B cell (primary cell): ENCODE measurements around the gene PDLIM1. TPM values are rescaled to one million over a fixed set of nuclear protein-coding genes. Genes with fewer than 3 reads are reported as not detected.
A peak's percentile ranks its signal among the peaks of the same experiment; 100 is the strongest.

Experiments used
- ATAC-seq: fragments of 200-7000 bp; cut with Tn5 transposase; one replicate; pipeline ENCODE4 v1.10.0; 2021; ENCODE audit warnings: low read depth, mild to moderate bottlenecking, moderate number of reproducible peaks, moderate library complexity
- CTCF ChIA-PET: fragments of 350-600 bp; sonication (Branson Sonifier 250); formaldehyde crosslinking; loops from one replicate; lab custom pipeline; 2021; ENCODE audit warnings: antibody characterized with exemption, inconsistent platforms; lab: Charles Lee
- POLR2A ChIA-PET: fragments of 350-600 bp; sonication (Branson Sonifier 250); formaldehyde crosslinking; loops from one replicate; lab custom pipeline; 2021; ENCODE audit warnings: antibody characterized with exemption; lab: Charles Lee
- DNase-seq: peaks from one replicate; pipeline ENCODE4 v3.0.0; 2013
- H2AFZ ChIP-seq: 2 replicates; pipeline ENCODE4 v1.6.1; 2012; ENCODE audit warnings: mild to moderate bottlenecking, low read depth, low read length; ENCODE audit not compliant: insufficient read depth, poor library complexity, severe bottlenecking
- H3K27ac ChIP-seq, 2 donors: 1 replicate in 1 of 2; 2 replicates in 1 of 2; pipeline ENCODE4 v1.5.1; 2012 to 2013; ENCODE audit warnings: low read length in 2 of 2, mild to moderate bottlenecking in 2 of 2, moderate library complexity in 1 of 2
- H3K27me3 ChIP-seq, 4 experiments: fragments of 200-600 bp in 1 of 4; sonication (generic) in 1 of 4; replicated peaks in 1 of 4; 1 replicate in 2 of 4; 2 replicates in 2 of 4; pipeline versions ENCODE4 v1.6.1 to v1.7.0; 2013 to 2016; ENCODE audit warnings: low read length in 3 of 4, mild to moderate bottlenecking in 2 of 4, mixed read lengths in 1 of 4, moderate library complexity in 1 of 4; ENCODE audit not compliant: insufficient read depth in 4 of 4, control insufficient read depth in 3 of 4; ENCODE audit errors: control extremely low read depth in 1 of 4
- H3K36me3 ChIP-seq, 2 experiments: replicated peaks in 1 of 2; 1 replicate in 1 of 2; 2 replicates in 1 of 2; pipeline versions ENCODE4 v1.6.1 to v1.7.1; 2013; ENCODE audit warnings: low read length in 1 of 2; ENCODE audit not compliant: insufficient read depth in 2 of 2, control insufficient read depth in 1 of 2; ENCODE audit errors: control extremely low read depth in 1 of 2, extremely low read depth in 1 of 2
- H3K4me1 ChIP-seq, 2 donors: fragments of 200-600 bp in 1 of 2; sonication (generic) in 1 of 2; 1 replicate in 1 of 2; 2 replicates in 1 of 2; pipeline versions ENCODE4 v1.5.1 to v1.6.1; 2013 to 2017; ENCODE audit warnings: low read length in 2 of 2; ENCODE audit not compliant: control insufficient read depth in 2 of 2, insufficient read depth in 2 of 2
- H3K4me2 ChIP-seq: replicated peaks from 2 replicates; pipeline ENCODE3; 2012; ENCODE audit warnings: mild to moderate bottlenecking, low read depth, low read length; ENCODE audit not compliant: poor library complexity, severe bottlenecking
- H3K4me3 ChIP-seq, 5 experiments: fragments of 200-600 bp in 1 of 5; sonication (generic) in 1 of 5; 1 replicate in 3 of 5; 2 replicates in 2 of 5; pipeline versions ENCODE4 v1.5.1 to v1.7.0; 2011 to 2016; ENCODE audit warnings: low read length in 4 of 5, mild to moderate bottlenecking in 4 of 5, low read depth in 2 of 5, control low read depth in 1 of 5, moderate library complexity in 1 of 5; ENCODE audit not compliant: insufficient read depth in 1 of 5; ENCODE audit errors: control extremely low read depth in 1 of 5, extremely low read depth in 1 of 5
- H3K79me2 ChIP-seq: fragments of 200-600 bp; sonication (generic); one replicate; pipeline ENCODE4 v1.6.0; 2016; ENCODE audit warnings: low read length; ENCODE audit not compliant: control insufficient read depth, insufficient read depth
- H3K9ac ChIP-seq: fragments of 200-600 bp; sonication (generic); 2 replicates; pipeline ENCODE4 v1.6.1; 2017; ENCODE audit warnings: mild to moderate bottlenecking, low read length, moderate library complexity
- H3K9me3 ChIP-seq, 3 donors: one replicate each; pipeline versions ENCODE4 v1.6.1 to v1.7.1; 2013; ENCODE audit warnings: low read length in 2 of 3; ENCODE audit not compliant: control insufficient read depth in 2 of 3, insufficient read depth in 1 of 3; ENCODE audit errors: control extremely low read depth in 1 of 3
- H4K20me1 ChIP-seq: 2 replicates; pipeline ENCODE4 v1.6.0; 2012; ENCODE audit warnings: mild to moderate bottlenecking, low read length; ENCODE audit not compliant: insufficient read depth, control insufficient read depth, poor library complexity, severe bottlenecking
- H3K27ac Mint-ChIP-seq: one replicate; pipeline ENCODE4 v1.8.0; 2021; ENCODE audit warnings: mixed read lengths
- H3K27me3 Mint-ChIP-seq: one replicate; pipeline ENCODE4 v1.8.0; 2021; ENCODE audit warnings: mixed read lengths
- H3K4me1 Mint-ChIP-seq: one replicate; pipeline ENCODE4 v1.8.0; 2021; ENCODE audit warnings: mixed read lengths
- H3K4me3 Mint-ChIP-seq: one replicate; pipeline ENCODE4 v1.8.0; 2021; ENCODE audit warnings: mixed read lengths
- H3K9me3 Mint-ChIP-seq: one replicate; pipeline ENCODE4 v1.8.0; 2022; ENCODE audit warnings: mixed read lengths; ENCODE audit not compliant: insufficient read depth
- EZH2 ChIP-seq: IDR thresholded peaks from 2 replicates; pipeline ENCODE4 v1.6.1; 2012; ENCODE audit warnings: borderline replicate concordance, low read depth, mild to moderate bottlenecking, moderate library complexity, low read length; ENCODE audit not compliant: insufficient read depth, poor library complexity, severe bottlenecking
- WGBS: methylation state at CpG from one replicate; pipeline ENCODE4 v1.1.5; 2013; ENCODE audit warnings: missing lambda C conversion rate; ENCODE audit not compliant: insufficient coverage; 5-methylcytosine and 5-hydroxymethylcytosine counted together
- intact Hi-C: fragments of 100-400 bp; cut with micrococcal nuclease; formaldehyde crosslinking; loops from one replicate; pipeline ENCODE4 v1.10.0; 2022
- polyA plus RNA-seq: library from polyadenylated mRNA; depleted of rRNA; stranded (reverse); fragments of >200 nt; gene quantifications from 2 replicates; pipeline ENCODE4 v1.2.3, GENCODE V29; 2012
- total RNA-seq, 2 donors: library from RNA; stranded (reverse); fragments of 120-200 nt in 1 of 2; gene quantifications; 1 replicate in 1 of 2; 2 replicates in 1 of 2; pipeline versions ENCODE4 v1.2.3 to v1.2.4, GENCODE V29; 2013 to 2022
- TF ChIP-seq, protein P1 (sequence below): fragments of 200-600 bp; IDR thresholded peaks from one replicate; pipeline ENCODE4 v1.8.0; 2022; ENCODE audit warnings: antibody characterized with exemption, mild to moderate bottlenecking

Gene PDLIM1
- total and polyA plus RNA-seq, 2 donors (not counting 1 experiment from before 2014, with no cell fraction given) = 123 to 135 TPM

DNA sequence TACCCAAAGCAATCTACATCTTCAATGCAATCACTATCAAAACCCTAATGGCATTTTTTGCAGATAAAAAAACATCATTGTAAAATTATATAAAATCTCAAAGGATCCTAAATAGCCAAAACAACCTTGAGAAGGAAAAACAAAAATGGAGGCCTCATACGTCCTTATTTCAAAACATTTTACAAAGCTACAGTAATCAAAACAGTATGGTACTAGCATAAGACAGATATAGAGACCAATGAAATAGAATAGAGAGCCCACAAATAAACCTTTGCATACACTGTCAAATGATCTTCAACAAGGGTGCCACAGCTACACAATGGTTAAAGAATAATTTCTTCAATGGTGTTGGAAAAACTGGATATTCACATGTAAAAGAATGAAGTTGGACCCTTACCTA lies 34.5 kb downstream of the PDLIM1 start:
- peaks cover 0 to 56% of the 10 kb centered on the region in 2 experiments for H3K36me3 ChIP-seq
- intact Hi-C loops = no loop called here
- no peak overlapping the region for H3K27ac ChIP-seq
- H3K4me1 ChIP-seq = peaks cover 6 to 7% of the 10 kb centered on the region in 2 donors
- Mint-ChIP-seq H3K27ac (peak overlapping the region; percentile 59), H3K4me3 (no peak overlapping the region), H3K9me3 (no peaks in the 10 kb centered on the region), H3K27me3 (no peaks in the 10 kb centered on the region), H3K4me1 (peaks cover 27% of the 10 kb centered on the region)
- no peak overlapping the region for H2AFZ ChIP-seq
- no peak for TF ChIP-seq EZH2
- TF ChIP-seq, protein P1, sequence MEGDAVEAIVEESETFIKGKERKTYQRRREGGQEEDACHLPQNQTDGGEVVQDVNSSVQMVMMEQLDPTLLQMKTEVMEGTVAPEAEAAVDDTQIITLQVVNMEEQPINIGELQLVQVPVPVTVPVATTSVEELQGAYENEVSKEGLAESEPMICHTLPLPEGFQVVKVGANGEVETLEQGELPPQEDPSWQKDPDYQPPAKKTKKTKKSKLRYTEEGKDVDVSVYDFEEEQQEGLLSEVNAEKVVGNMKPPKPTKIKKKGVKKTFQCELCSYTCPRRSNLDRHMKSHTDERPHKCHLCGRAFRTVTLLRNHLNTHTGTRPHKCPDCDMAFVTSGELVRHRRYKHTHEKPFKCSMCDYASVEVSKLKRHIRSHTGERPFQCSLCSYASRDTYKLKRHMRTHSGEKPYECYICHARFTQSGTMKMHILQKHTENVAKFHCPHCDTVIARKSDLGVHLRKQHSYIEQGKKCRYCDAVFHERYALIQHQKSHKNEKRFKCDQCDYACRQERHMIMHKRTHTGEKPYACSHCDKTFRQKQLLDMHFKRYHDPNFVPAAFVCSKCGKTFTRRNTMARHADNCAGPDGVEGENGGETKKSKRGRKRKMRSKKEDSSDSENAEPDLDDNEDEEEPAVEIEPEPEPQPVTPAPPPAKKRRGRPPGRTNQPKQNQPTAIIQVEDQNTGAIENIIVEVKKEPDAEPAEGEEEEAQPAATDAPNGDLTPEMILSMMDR = no peak
- POLR2A ChIA-PET = no interaction called here
- CTCF ChIA-PET = interaction anchor here (2.9 to 5.5 kb wide), 2 partner anchors 10 to 107 kb away, joined by 15 to 26 read pairs; no protein-coding TSS in a partner anchor
- peaks cover 0 to 3% (median 0%) of the 10 kb centered on the region in 3 donors for H3K9me3 ChIP-seq
- WGBS = no CpG with 5 or more reads among the region's 1 CpG
- H3K27me3 ChIP-seq = no peaks in the 10 kb centered on the region
- H3K4me3 ChIP-seq = no peak overlapping the region
- H3K4me2 ChIP-seq = no peak overlapping the region
- no peak for ATAC-seq
- H3K9ac ChIP-seq = no peak overlapping the region
- H3K79me2 ChIP-seq = peaks cover 61% of the 10 kb centered on the region
- DNase-seq = no peak
- H4K20me1 ChIP-seq = peaks cover 13% of the 10 kb centered on the region

DNA sequence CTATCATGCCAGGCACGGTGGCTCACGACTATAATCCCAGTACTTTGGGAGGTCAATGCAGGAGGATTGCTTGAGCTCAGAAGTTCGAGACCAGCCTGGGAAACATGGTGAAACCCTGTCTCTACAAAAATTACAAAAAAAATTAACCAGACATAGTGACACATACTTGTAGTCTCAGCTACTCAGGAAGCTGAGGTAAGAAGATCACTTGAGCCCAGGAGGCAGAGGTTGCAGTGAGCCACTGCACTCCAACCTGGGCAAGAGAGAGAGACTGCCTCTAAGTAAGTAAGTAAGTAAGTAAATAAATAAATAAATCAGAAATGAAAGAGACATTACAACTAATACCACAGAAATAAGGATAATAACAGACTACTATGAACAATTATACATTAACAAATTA lies 36.2 kb downstream of the PDLIM1 start:
- Mint-ChIP-seq H3K9me3 (no peaks in the 10 kb centered on the region), H3K4me3 (no peak overlapping the region), H3K27ac (peak overlapping the region; percentile 32), H3K4me1 (peaks cover 27% of the 10 kb centered on the region), H3K27me3 (no peaks in the 10 kb centered on the region)
- Histone ChIP-seq H3K36me3 (peaks cover 0 to 50% of the 10 kb centered on the region in 2 experiments), H2AFZ (no peak overlapping the region), H3K4me2 (no peak overlapping the region), H3K27ac (peak overlapping the region in 1 of 2 donors; percentile 23), H3K9ac (no peak overlapping the region), H3K4me3 (no peak overlapping the region), H3K4me1 (peaks cover 6 to 7% of the 10 kb centered on the region in 2 donors), H4K20me1 (peaks cover 9% of the 10 kb centered on the region), H3K27me3 (no peaks in the 10 kb centered on the region), H3K9me3 (peaks cover 0 to 3% (median 0%) of the 10 kb centered on the region in 3 donors), H3K79me2 (peaks cover 60% of the 10 kb centered on the region)
- no peak for DNase-seq
- POLR2A ChIA-PET = no interaction called here
- intact Hi-C loops = no loop called here
- TF ChIP-seq, protein P1 = no peak
- TF ChIP-seq EZH2 = no peak
- CTCF ChIA-PET = interaction anchor here (1.3 to 2.4 kb wide), 2 partner anchors 9 to 109 kb away, joined by 5 to 12 read pairs; no protein-coding TSS in a partner anchor
- 96% methylated on average over 3 of the region's 3 CpGs for WGBS
- no peak for ATAC-seq
